ENCODE results near the gene BHLHE41.

The BHLHE41 gene

DNA sequence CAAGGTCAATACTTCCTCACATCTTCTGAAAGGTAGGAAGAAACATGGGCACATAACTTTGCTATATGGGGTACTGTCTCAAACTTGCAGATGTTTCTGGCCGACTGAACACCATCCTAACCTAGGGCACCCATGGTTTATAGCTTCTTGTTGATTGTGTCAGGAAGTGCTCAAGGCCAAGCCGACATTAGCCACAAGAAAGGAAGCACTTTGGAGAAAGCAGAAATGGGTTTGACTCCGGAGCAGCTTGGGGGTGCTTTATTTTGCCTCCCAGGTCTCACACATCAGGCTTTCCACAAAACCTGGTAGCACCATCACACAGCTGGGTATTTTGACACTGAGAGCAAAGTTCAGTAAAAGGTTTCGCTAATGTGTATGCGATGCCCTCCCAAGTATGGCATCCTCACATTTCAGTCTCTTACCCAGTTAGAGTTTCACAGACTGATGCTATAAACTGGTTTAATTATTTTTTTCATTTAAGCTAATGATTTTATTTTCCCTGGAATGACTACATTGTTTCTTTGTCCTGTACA is 25.2 kb upstream of the BHLHE41 start:
- H3K4me3 Mint-ChIP-seq, result no peak overlapping the region
- no peaks in the 10 kb centered on the region for H3K9me3 Mint-ChIP-seq
- H3K36me3 Mint-ChIP-seq, result no peaks in the 10 kb centered on the region
- ATAC-seq (no peak), DNase-seq (ENCODE audit: low spot score in 2 of 2) (no peak)
- H3K4me1 Mint-ChIP-seq, result no peaks in the 10 kb centered on the region
- H3K27ac Mint-ChIP-seq, result no peak overlapping the region

DNA sequence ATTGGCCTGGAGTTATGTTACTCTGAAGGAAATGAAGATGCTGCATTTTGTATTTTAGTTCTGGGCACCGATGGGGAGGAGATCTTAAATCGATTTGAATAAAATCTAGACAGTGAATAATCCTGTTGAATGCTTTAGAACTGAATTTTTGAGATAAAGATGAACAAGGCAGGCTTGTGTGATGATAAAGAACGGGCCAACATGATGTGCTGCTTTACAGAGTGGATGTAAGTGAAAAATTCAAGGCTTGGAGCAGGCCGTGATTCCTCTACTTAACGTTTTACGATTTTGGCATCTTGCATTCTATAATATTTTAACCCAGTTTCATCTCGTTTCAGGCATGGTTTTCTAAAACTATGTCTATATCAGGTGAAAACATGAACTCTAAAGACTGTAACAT is 23.5 kb upstream of the BHLHE41 start:
- H3K4me3 Mint-ChIP-seq, result no peak overlapping the region
- no peaks in the 10 kb centered on the region for H3K9me3 Mint-ChIP-seq
- no peaks in the 10 kb centered on the region for H3K36me3 Mint-ChIP-seq
- DNase-seq (ENCODE audit: low spot score in 2 of 2) (no peak), ATAC-seq (no peak)
- no peaks in the 10 kb centered on the region for H3K4me1 Mint-ChIP-seq
- no peak overlapping the region for H3K27ac Mint-ChIP-seq

DNA sequence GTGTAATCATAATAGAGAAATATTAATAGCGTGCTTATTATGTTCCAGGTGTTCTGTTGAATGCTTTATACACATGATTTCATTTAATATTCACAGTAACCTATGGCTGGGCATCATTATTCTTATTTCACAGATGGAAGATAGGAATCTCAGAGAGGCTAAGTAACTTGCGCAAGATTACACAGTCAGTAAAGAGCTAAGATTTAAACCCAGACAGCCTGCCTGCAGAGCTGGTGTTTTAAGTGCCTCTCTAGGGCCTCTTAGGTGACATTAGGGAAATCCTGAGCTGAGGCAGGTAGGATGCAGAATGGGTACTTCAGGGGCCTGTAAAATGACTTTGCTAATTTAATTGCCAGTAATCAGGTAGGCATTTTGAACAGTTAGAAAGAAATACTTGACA is 18.5 kb upstream of the BHLHE41 start:
- no peak for ATAC-seq
- H3K9me3 Mint-ChIP-seq, result no peaks in the 10 kb centered on the region

DNA sequence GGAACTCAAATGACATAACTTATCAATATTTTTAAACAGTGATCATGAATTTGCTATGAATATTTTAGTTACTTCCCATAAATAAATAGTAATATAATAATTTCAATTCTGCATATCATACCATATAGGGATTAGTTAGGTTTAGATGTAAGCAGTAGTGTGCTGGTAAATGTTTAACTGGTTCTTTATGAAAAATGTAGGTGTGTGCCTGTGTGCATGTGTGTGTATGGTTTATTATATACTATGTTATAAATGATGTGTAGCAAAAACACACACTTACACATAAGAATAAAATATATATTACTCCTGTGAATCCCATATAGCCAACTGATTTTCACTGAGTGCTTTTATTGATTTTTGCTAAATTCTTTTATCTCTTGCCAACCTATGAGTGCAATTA is 14.0 kb upstream of the BHLHE41 start:
- no peaks in the 10 kb centered on the region for H3K9me3 Mint-ChIP-seq
- H3K4me1 Mint-ChIP-seq, result no peaks in the 10 kb centered on the region
- no peak overlapping the region for H3K27ac Mint-ChIP-seq
- ATAC-seq (no peak), DNase-seq (ENCODE audit: low spot score in 2 of 2) (no peak)
- no peak overlapping the region for H3K4me3 Mint-ChIP-seq
- H3K36me3 Mint-ChIP-seq, result no peaks in the 10 kb centered on the region

More for the DNA sequence above, 18.5 kb upstream of the BHLHE41 start:
- Mint-ChIP-seq H3K27ac (no peak overlapping the region), H3K4me1 (no peaks in the 10 kb centered on the region), H3K36me3 (no peaks in the 10 kb centered on the region), H3K4me3 (no peak overlapping the region)
- no peak for DNase-seq (ENCODE audit: low spot score in 2 of 2)

DNA sequence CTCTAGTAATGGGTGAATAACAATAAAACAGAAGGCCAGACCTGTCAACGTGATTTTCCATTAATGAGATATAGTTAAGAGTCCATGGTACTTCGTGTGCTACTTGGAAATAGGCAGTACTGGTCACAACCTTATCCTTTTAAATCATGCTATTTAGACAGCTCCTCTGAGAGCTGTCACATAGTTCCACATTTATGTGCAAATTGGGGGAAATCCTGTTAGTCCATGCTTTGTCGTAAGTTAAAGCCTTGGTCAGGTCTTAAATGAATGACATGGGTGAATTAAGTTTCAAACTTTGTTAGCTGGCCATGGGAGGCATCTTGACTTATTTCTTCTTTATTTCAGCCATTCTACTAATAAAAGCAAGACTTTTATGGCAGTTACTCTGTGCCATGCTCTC is 11.9 kb upstream of the BHLHE41 start:
- Mint-ChIP-seq H3K4me1 (no peaks in the 10 kb centered on the region), H3K9me3 (no peaks in the 10 kb centered on the region), H3K36me3 (no peaks in the 10 kb centered on the region), H3K4me3 (no peak overlapping the region), H3K27ac (no peak overlapping the region)
- ATAC-seq (no peak), DNase-seq (ENCODE audit: low spot score in 2 of 2) (no peak)

DNA sequence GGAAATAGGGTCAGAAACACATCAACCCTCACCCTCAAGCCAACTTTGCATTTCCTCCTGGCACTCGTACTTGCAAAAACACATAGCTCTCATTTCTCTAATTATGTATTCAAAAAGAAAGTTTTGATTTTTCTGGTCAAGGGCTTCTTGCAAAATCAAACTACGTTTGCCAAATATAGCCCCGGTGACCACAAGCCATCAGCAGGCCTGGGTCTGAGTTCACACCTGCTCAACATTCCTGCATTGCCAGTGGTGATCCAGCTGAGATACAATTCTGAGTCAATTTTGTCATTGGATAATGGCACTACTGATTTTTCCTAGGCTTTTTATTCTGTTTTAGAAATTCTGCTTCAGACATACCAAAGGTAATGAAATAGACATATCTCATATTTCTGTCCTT is 10.7 kb upstream of the BHLHE41 start:
- no peak overlapping the region for H3K27ac Mint-ChIP-seq
- no peaks in the 10 kb centered on the region for H3K36me3 Mint-ChIP-seq
- no peak for DNase-seq (ENCODE audit: low spot score in 2 of 2)
- no peaks in the 10 kb centered on the region for H3K4me1 Mint-ChIP-seq
- no peak overlapping the region for H3K4me3 Mint-ChIP-seq
- no peaks in the 10 kb centered on the region for H3K9me3 Mint-ChIP-seq
- no peak for ATAC-seq

DNA sequence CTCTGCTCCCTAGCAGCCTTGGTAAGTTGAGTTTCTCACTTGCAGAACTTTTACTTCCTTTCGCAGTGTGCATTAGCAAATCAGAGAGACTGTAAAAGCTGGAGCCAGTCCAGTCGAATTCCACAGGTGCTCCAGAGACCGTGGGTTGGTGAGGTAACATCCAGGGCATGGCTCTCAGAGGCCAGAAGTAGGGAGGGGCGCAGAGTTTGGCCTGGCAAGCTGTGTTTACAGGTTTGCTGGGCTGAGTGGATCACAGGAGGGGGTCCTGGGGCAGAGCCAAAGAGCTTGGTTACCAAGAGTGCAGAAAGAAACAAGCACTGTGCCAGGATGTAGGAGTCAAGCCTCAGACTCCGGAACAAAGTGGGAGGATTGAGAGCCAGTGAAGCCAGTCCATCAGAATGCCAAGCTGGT is 10.2 kb upstream of the BHLHE41 start:
- no peak for DNase-seq (ENCODE audit: low spot score in 2 of 2)
- H3K4me3 Mint-ChIP-seq, result no peak overlapping the region

DNA sequence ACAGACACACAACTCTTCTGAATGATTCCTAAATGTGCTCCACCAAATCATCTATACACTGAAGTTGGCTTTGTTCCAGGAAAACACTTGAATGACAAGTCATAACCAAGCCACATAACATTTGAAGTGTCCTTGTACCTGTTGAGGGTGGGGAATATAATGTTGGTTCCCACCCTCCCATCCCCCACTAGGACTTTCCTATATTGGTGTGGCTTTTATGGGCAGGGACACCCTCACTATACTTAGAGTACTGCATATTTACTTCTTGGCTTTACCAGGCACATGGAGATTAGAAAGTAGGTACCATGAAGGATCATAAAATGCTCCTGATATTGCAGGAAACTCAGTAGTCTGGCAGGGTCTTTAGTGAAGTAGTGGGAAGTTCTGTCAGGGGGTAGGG is 9.7 kb upstream of the BHLHE41 start:
- Mint-ChIP-seq H3K27ac (no peak overlapping the region), H3K4me1 (no peaks in the 10 kb centered on the region), H3K4me3 (no peak overlapping the region), H3K36me3 (no peaks in the 10 kb centered on the region), H3K9me3 (no peaks in the 10 kb centered on the region)
- ATAC-seq (no peak), DNase-seq (ENCODE audit: low spot score in 2 of 2) (no peak)

More for the DNA sequence above, 10.2 kb upstream of the BHLHE41 start:
- H3K4me1 Mint-ChIP-seq, result no peaks in the 10 kb centered on the region
- ATAC-seq, result peak; percentile 34
- H3K9me3 Mint-ChIP-seq, result no peaks in the 10 kb centered on the region
- no peak overlapping the region for H3K27ac Mint-ChIP-seq
- no peaks in the 10 kb centered on the region for H3K36me3 Mint-ChIP-seq

DNA sequence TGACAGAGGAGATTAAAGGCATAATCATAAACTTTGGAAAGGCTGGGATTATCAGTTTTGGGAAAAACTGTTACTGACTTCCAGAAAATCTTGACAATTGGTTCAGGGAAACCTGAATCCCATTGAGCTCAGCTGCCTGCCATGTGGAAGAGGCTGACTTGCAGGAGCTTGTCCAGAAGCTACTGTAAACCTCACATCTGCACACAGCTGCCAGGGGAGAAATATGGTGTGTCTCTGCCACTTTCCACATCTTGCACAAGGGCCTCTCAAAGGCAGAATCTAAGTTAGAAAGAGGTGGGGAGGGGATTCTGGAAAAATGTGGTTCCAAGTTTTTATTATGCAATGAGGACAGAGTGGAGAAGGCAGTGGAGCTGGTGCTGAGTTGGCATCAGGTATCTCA is 8.7 kb upstream of the BHLHE41 start:
- H3K36me3 Mint-ChIP-seq, result no peaks in the 10 kb centered on the region
- H3K4me1 Mint-ChIP-seq, result no peaks in the 10 kb centered on the region
- ATAC-seq (no peak), DNase-seq (ENCODE audit: low spot score in 2 of 2) (no peak)
- H3K9me3 Mint-ChIP-seq, result no peaks in the 10 kb centered on the region
- no peak overlapping the region for H3K27ac Mint-ChIP-seq
- H3K4me3 Mint-ChIP-seq, result no peak overlapping the region

DNA sequence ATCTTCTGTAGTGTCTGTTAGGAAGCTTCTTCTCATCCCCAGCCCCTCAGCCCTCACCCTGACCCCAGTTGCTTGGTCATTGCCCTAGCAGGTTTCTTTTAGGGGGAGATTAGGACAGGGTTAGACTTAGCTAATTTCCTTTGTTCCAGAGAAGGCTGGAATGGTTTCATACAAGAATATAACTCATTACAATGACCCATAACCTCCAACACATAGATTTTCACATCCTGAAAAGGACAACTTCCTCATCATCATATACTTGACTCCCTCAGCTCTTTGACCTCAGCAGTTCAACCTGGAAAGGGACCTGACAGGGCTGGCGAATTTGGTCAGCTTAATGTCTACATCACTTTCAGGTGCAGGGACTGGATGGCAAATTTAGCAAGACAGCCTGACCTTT is 8.0 kb upstream of the BHLHE41 start:
- Mint-ChIP-seq H3K27ac (no peak overlapping the region), H3K36me3 (no peaks in the 10 kb centered on the region), H3K4me3 (no peak overlapping the region), H3K4me1 (no peaks in the 10 kb centered on the region), H3K9me3 (no peaks in the 10 kb centered on the region)
- DNase-seq (ENCODE audit: low spot score in 2 of 2) (no peak), ATAC-seq (no peak)

DNA sequence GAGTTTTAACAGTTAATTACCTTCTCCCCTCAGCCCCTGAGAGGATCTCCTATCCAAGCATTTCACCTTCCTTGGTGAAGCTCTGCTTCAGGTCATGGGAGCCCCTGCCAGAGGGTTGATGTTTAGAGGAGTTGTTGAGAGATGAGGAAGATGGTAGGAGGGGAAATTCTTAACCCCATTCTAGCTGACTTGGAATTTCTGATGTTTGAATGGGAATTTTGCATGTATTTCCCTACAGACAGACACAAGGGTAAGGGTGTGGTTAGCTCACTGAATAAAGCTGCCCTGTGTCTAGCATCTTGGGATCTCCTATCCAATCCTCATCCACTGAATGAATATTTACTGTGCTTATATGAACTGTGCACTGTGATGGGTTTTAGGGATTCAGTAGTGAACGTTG is 7.1 kb upstream of the BHLHE41 start:
- Mint-ChIP-seq H3K36me3 (no peaks in the 10 kb centered on the region), H3K9me3 (no peaks in the 10 kb centered on the region), H3K4me1 (peaks cover 8% of the 10 kb centered on the region), H3K27ac (no peak overlapping the region), H3K4me3 (no peak overlapping the region)
- DNase-seq (ENCODE audit: low spot score in 2 of 2) (no peak), ATAC-seq (no peak)

DNA sequence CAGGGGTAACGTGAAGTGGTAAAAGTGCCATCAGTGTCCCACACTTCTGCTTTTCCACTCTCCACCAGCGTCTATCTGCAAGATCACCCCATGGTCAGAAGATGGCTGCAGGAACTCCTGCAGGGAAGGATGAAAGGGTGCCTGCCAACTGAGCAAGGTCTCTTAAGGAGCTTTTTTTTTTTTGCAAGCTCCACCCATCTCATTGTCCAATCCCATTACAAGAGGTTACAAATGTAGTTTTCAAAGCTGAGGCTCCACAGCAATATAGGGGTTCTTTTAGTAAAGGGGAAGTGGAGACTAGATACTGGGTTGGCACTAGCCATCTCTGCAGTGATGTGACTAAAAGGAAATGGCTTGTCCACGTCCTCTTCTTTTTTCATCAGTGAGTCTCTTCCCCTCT is 5.9 kb upstream of the BHLHE41 start:
- ATAC-seq, result no peak
- H3K36me3 Mint-ChIP-seq, result no peaks in the 10 kb centered on the region
- peaks cover 14% of the 10 kb centered on the region for H3K4me1 Mint-ChIP-seq

DNA sequence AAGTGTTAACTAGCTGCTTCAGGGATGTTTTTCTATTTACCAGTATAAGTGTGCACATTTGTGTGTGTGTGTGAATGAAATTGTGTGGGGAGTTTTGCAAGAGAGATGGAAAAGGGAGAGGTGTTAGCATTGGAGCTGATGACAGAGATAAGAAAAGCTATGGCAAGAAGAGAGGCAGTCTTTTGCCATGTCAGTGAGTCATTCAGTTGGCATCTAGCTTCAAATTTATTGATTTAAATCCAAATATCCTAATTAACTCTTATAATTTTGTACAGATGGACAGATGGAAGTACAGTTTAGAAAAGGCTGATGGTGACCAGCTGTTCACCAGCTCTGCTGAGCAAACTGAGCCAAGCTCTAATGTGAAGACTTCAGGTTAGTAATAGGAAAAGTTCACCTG is 3.3 kb upstream of the BHLHE41 start:
- ATAC-seq (no peak), DNase-seq (ENCODE audit: low spot score in 2 of 2) (no peak)
- Mint-ChIP-seq H3K4me1 (peaks cover 34% of the 10 kb centered on the region), H3K27ac (no peak overlapping the region), H3K36me3 (no peaks in the 10 kb centered on the region), H3K4me3 (no peak overlapping the region), H3K9me3 (no peaks in the 10 kb centered on the region)

More for the DNA sequence above, 5.9 kb upstream of the BHLHE41 start:
- Mint-ChIP-seq H3K27ac (no peak overlapping the region), H3K9me3 (no peaks in the 10 kb centered on the region), H3K4me3 (no peak overlapping the region)
- DNase-seq (ENCODE audit: low spot score in 2 of 2), result no peak

DNA sequence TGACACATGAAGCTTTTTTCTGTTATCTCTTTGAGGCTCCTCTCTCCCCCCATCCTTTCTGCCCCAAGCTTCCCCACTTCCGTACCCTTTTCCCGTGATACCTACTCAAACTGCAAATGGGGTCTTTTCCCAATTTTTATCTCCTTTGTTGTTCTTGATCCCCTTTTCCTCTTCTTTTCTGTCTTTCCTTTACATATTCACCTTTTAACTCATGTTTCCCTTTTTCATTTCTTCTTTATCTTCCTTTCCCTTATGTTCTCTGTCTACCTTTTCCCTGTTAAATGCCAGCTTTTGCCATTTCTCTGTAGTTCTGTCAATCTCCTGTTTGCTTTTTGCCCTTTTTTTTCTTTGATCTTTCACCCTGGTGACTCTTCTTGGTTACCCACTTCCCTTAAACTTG is 2.6 kb upstream of the BHLHE41 start:
- DNase-seq (ENCODE audit: low spot score in 2 of 2) (no peak), ATAC-seq (no peak)
- Mint-ChIP-seq H3K36me3 (no peaks in the 10 kb centered on the region), H3K27ac (no peak overlapping the region), H3K9me3 (no peaks in the 10 kb centered on the region), H3K4me1 (peaks cover 38% of the 10 kb centered on the region), H3K4me3 (no peak overlapping the region)

DNA sequence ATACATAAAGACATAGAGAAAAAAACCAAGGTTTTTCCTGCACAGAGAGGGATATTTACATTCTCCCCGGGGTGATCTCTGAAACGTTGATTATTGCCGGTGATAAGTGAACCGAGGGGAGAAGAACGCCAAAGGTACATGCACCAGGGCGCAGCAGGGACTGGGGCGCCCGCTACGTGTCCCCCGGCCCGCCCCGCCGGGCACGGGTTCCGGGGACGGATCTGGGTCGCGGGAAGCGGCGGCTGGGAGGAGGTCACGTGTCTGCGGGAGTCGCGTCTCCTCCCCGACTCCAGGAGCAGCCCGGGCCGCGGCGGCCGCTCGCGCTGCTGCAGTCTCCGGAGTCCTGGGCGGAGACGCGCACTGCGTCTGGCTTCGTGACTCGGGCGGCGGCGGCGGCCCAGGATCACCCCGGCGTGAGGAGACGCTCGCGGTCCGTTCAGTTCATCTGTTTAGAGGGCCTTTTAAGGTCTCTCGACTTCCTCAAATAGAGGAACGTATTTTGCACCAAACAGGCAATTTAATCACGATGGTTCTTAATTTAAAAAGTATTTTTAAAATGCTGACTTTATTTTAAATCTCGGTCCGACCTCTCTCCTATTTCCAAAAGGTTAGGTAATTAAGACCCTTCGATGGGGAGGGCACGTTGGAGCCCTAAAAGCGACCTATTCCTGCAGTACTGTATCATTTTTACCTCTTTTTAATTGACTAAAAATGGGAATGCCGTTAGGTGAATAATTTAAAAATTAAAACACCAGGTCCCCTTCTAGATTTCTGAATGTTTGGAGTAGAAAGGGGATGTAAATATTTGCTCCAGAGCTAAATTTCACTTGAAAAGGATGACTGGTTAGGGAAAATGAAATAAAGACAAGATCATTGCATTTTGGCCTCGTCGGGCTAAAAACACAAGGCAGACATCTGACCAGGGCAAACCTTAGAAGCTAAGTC is 1.8 kb upstream of the BHLHE41 start:
- H3K4me1 Mint-ChIP-seq, result peaks cover 38% of the 10 kb centered on the region

More for the DNA sequence above, 1.8 kb upstream of the BHLHE41 start:
- peak overlapping the region; percentile 73 for H3K4me3 Mint-ChIP-seq
- peak in 1 of 2 donors; percentile 62 for DNase-seq (ENCODE audit: low spot score in 2 of 2)
- ATAC-seq, result peak; percentile 54
- H3K36me3 Mint-ChIP-seq, result no peaks in the 10 kb centered on the region
- no peaks in the 10 kb centered on the region for H3K9me3 Mint-ChIP-seq
- no peak overlapping the region for H3K27ac Mint-ChIP-seq

Data from stimulated activated effector memory CD8-positive, alpha-beta T cell treated with anti-CD3 and anti-CD28 coated beads, Interleukin-12 subunit alpha, Interleukin-12 subunit beta, amount 100 ng/mL, for 72 hours (primary cell).